Omental fat pad (tissue), 4 donors: ENCODE measurements around the gene EIF4G2. TPM values are rescaled to one million over a fixed set of nuclear protein-coding genes. Genes with fewer than 3 reads are reported as not detected.

Experiments used
- ATAC-seq: fragments of 150-250 bp; one replicate; pipeline ENCODE4 v1.9.1; 2016; ENCODE audit warnings: mild to moderate bottlenecking, moderate library complexity; ENCODE audit not compliant: low FRiP score
- DNase-seq: peaks from one replicate; pipeline ENCODE4 v3.0.0-alpha.2; 2019; ENCODE audit warnings: low spot score
- CTCF ChIP-seq, 3 donors: fragments of 450-650 bp; IDR thresholded peaks; one replicate each; pipeline ENCODE4 v1.5.1; 2016 to 2017; ENCODE audit warnings: antibody characterized with exemption in 3 of 3, mild to moderate bottlenecking in 3 of 3, moderate library complexity in 2 of 3
- total RNA-seq, 4 donors: library from RNA; depleted of rRNA; stranded (reverse); fragments of >200 nt; gene quantifications; one replicate each; pipeline ENCODE4 v1.1.0, GENCODE V29; 2016

EIF4G2 gene
- total RNA-seq, 4 donors from 2014 or later: 456 to 714 (median 516) TPM

- no peak for DNase-seq
- ATAC-seq: no peak
- no peak for TF ChIP-seq CTCF (IDR thresholded peaks at IDR 0.05)
Observed at GRCh38 chr11:10784232-10785145, 24.2 kb downstream of the EIF4G2 start.

- DNase-seq (no peak), ATAC-seq (no peak)
- TF ChIP-seq CTCF (IDR thresholded peaks at IDR 0.05): no peak
Observed at GRCh38 chr11:10780040-10780439, 28.7 kb downstream of the EIF4G2 start.

GRCh38 chr11:10779086-10779485 is 29.6 kb downstream of the EIF4G2 start:
- ATAC-seq (no peak), DNase-seq (no peak)
- no peak for TF ChIP-seq CTCF (IDR thresholded peaks at IDR 0.05)

GRCh38 chr11:10778217-10778970 is 30.3 kb downstream of the EIF4G2 start:
- no peak for TF ChIP-seq CTCF (IDR thresholded peaks at IDR 0.05)
- no peak for DNase-seq
- ATAC-seq: peak; percentile 49

- no peak for TF ChIP-seq CTCF (IDR thresholded peaks at IDR 0.05)
- ATAC-seq (peak; percentile 46), DNase-seq (no peak)
Observed at GRCh38 chr11:10777806-10778205, 30.9 kb downstream of the EIF4G2 start.

- DNase-seq: no peak
- TF ChIP-seq CTCF (IDR thresholded peaks at IDR 0.05): no peak
- ATAC-seq: no peak
Observed at GRCh38 chr11:10777393-10777793, 31.3 kb downstream of the EIF4G2 start.
